ENCODE results near the gene DNAH2. TPM values are rescaled to one million over a fixed set of nuclear protein-coding genes. Genes with fewer than 3 reads are reported as not detected.

The DNAH2 gene
- total RNA-seq, 1 donor from 2014 or later: 0.72 TPM

DNA sequence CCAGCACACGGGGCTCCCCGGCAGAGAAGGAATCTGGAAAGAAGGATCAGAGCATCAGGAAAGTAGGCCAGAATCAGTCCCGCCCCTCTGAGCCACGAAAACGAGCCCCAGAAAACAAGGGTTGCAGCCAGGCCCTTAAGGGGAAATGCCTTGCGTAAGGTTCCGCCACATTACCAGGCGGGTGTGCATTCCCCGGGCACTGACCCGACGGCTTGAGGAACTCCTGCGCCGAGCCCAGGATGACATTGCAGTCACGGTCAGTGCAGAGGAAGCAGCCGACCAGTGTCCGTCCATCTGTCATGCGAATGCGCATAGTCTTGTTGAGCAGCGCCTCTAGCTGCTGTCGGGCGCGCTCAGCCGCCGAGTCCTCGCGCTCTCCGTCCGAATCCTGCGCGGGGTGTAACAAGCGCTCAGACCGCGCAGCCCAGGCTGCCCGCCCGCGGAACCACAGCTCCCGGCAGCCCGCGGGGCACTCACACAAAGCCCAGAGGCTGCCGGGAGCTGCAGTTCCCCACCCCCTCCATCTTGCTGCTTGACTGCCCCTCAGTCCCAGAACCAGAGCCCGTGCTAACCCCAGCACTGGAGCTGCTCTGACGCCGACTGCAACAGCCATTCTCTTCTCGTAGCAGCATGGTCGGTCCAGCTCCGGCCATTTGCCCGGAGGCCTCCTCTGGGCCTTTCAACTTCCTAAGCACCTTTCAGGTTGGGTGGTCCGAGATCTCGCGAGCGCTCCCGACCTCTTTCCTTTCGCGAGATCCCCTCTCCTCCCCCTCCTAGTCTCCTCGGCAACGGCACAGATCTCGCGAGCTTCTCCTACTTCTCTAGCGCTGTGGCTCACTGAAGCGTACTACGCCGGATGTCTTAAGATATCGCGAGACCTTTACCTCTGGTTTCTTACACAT is 139.5 kb downstream of the DNAH2 start, which contains the start of gene NAA38:
NAA38 (minus strand) TSS at position 749 of the 902 bp plus-strand sequence; CDS start at position 653, 96 bp downstream.
- TF ChIP-seq, protein P1, sequence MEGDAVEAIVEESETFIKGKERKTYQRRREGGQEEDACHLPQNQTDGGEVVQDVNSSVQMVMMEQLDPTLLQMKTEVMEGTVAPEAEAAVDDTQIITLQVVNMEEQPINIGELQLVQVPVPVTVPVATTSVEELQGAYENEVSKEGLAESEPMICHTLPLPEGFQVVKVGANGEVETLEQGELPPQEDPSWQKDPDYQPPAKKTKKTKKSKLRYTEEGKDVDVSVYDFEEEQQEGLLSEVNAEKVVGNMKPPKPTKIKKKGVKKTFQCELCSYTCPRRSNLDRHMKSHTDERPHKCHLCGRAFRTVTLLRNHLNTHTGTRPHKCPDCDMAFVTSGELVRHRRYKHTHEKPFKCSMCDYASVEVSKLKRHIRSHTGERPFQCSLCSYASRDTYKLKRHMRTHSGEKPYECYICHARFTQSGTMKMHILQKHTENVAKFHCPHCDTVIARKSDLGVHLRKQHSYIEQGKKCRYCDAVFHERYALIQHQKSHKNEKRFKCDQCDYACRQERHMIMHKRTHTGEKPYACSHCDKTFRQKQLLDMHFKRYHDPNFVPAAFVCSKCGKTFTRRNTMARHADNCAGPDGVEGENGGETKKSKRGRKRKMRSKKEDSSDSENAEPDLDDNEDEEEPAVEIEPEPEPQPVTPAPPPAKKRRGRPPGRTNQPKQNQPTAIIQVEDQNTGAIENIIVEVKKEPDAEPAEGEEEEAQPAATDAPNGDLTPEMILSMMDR (IDR thresholded peaks at IDR 0.05; ENCODE audit: unreplicated experiment): no peak
- DNase-seq (ENCODE audit: low spot score): peak; percentile 88
- Mint-ChIP-seq H3K4me1 (ENCODE audit: unreplicated experiment) (peaks cover 42% of the 10 kb centered on the region), H3K27me3 (ENCODE audit: unreplicated experiment) (peaks cover 17% of the 10 kb centered on the region), H3K9me3 (ENCODE audit: unreplicated experiment) (no peaks in the 10 kb centered on the region), H3K36me3 (ENCODE audit: low read depth, unreplicated experiment) (peaks cover 30% of the 10 kb centered on the region), H3K4me3 (ENCODE audit: unreplicated experiment) (no peak within 1 kb of the TSS), H3K27ac (ENCODE audit: unreplicated experiment) (no peak within 1 kb of the TSS)

DNA sequence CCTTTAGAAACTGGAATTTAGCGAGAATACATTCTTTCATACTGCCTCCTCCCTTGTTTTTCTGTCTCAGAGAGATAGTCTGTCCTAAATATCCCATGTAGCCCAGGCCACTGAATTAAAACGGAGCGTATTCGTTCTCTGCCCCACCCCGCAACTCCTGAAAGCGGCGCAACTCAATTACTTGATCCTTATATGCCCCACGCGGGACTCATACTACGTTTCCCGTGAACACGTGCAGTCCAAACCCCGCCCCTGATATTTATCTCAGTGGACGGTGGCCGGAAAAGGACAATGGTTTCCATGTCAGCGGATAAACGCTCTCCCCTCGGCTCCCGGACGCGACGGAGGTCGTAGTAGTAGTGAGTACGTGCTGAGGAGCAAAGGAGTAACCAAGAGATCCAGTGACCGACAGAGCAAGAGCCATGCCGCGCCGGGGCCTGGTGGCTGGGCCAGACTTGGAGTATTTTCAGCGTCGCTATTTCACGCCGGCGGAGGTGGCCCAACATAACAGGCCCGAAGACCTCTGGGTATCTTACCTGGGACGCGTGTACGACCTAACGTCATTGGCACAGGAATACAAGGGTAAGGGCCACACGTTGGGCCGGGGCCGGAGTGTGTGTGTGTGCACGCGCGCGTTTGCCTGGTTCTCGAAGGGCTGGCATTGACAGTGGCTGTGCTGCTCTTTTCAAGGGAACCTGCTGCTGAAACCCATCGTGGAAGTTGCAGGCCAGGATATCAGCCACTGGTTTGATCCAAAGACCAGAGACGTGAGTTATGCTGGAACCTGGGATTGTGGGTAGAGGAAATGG is 140.4 kb downstream of the DNAH2 start, which contains the start of gene CYB5D1:
CYB5D1 (plus strand) TSS at position 291 of the 809 bp plus-strand sequence; CDS start at position 423, 132 bp downstream.
- Mint-ChIP-seq H3K36me3 (ENCODE audit: low read depth, unreplicated experiment) (peaks cover 25% of the 10 kb centered on the region), H3K9me3 (ENCODE audit: unreplicated experiment) (no peaks in the 10 kb centered on the region), H3K27me3 (ENCODE audit: unreplicated experiment) (peaks cover 13% of the 10 kb centered on the region), H3K4me3 (ENCODE audit: unreplicated experiment) (no peak within 1 kb of the TSS), H3K27ac (ENCODE audit: unreplicated experiment) (no peak within 1 kb of the TSS), H3K4me1 (ENCODE audit: unreplicated experiment) (peaks cover 39% of the 10 kb centered on the region)
- TF ChIP-seq, protein P1 (IDR thresholded peaks at IDR 0.05; ENCODE audit: unreplicated experiment): no peak
- peak; percentile 80 for DNase-seq (ENCODE audit: low spot score)

DNA sequence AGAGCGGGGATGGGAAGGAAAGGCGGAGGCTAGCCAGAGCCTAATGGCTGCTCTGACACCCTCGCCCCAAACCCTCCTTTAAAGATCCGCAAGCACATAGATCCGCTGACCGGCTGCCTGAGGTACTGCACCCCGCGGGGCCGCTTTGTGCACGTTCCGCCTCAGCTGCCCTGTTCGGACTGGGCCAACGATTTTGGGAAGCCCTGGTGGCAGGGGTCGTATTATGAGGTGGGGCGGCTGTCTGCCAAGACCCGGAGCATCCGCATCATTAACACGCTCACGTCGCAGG is 140.9 kb downstream of the DNAH2 start:
- peaks cover 25% of the 10 kb centered on the region for H3K36me3 Mint-ChIP-seq (ENCODE audit: low read depth, unreplicated experiment)
- H3K27ac Mint-ChIP-seq (ENCODE audit: unreplicated experiment): no peak overlapping the region
- no peaks in the 10 kb centered on the region for H3K9me3 Mint-ChIP-seq (ENCODE audit: unreplicated experiment)
- peaks cover 11% of the 10 kb centered on the region for H3K27me3 Mint-ChIP-seq (ENCODE audit: unreplicated experiment)
- peak; percentile 65 for DNase-seq (ENCODE audit: low spot score)
- TF ChIP-seq, protein P1 (IDR thresholded peaks at IDR 0.05; ENCODE audit: unreplicated experiment): peak; percentile 49
- peaks cover 39% of the 10 kb centered on the region for H3K4me1 Mint-ChIP-seq (ENCODE audit: unreplicated experiment)
- no peak overlapping the region for H3K4me3 Mint-ChIP-seq (ENCODE audit: unreplicated experiment)

DNA sequence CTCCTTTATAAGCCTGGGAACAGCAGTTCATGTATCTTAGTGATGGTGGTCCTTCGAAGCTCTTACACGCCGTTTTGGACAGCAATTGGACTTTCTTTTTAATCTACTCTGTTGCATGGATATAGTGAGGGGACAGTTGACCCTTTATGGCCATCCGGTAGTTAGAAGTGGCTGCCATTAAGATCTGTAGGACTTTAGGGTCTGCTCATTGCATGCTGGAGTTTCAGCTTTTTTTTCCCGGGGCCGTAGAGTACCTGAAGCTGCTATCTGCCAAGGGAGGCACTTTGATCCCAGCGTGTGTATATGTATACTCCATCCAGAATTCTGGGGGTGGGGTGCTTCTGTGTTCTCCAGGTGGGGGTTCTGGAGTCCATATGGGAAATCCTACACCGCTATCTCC is 141.5 kb downstream of the DNAH2 start:
- H3K27ac Mint-ChIP-seq (ENCODE audit: unreplicated experiment): no peak overlapping the region
- peaks cover 36% of the 10 kb centered on the region for H3K4me1 Mint-ChIP-seq (ENCODE audit: unreplicated experiment)
- no peak for DNase-seq (ENCODE audit: low spot score)
- H3K36me3 Mint-ChIP-seq (ENCODE audit: low read depth, unreplicated experiment): peaks cover 21% of the 10 kb centered on the region
- TF ChIP-seq, protein P1 (IDR thresholded peaks at IDR 0.05; ENCODE audit: unreplicated experiment): no peak
- H3K9me3 Mint-ChIP-seq (ENCODE audit: unreplicated experiment): no peaks in the 10 kb centered on the region
- H3K4me3 Mint-ChIP-seq (ENCODE audit: unreplicated experiment): no peak overlapping the region
- peaks cover 8% of the 10 kb centered on the region for H3K27me3 Mint-ChIP-seq (ENCODE audit: unreplicated experiment)

Data from endothelial cell (in vitro differentiated cells).